A673 (cell line): ENCODE measurements around the gene MGAT2.

ENCODE experiments used
- CTCF ChIP-seq: fragments of 300-800, 200-600 bp; sonication (generic); conservative IDR thresholded peaks from 2 replicates; pipeline ENCODE4 v1.5.1; 2017; ENCODE audit warnings: low read depth, mild to moderate bottlenecking, antibody characterized with exemption, low read length, moderate library complexity, mixed read lengths
- EZH2 ChIP-seq: fragments of 200-600 bp; sonication (generic); IDR thresholded peaks from 2 replicates; pipeline ENCODE4 v1.6.1; 2017; ENCODE audit warnings: borderline replicate concordance, low read depth, mild to moderate bottlenecking, mixed read lengths, antibody characterized with exemption, low read length; ENCODE audit not compliant: poor library complexity, severe bottlenecking

- TF ChIP-seq CTCF (no peak), EZH2 (no peak)
Observed at GRCh38 chr14:49654511-49654910, 33.9 kb downstream of the MGAT2 start.
